ENCODE measurements around the gene CEP85. TPM values are rescaled to one million over a fixed set of nuclear protein-coding genes. Genes with fewer than 3 reads are reported as not detected.
A peak's percentile ranks its signal among the peaks of the same experiment; 100 is the strongest.

Gene CEP85
- total RNA-seq, 6 donors from 2014 or later = 10.1 to 16.8 (median 10.7) TPM

DNA sequence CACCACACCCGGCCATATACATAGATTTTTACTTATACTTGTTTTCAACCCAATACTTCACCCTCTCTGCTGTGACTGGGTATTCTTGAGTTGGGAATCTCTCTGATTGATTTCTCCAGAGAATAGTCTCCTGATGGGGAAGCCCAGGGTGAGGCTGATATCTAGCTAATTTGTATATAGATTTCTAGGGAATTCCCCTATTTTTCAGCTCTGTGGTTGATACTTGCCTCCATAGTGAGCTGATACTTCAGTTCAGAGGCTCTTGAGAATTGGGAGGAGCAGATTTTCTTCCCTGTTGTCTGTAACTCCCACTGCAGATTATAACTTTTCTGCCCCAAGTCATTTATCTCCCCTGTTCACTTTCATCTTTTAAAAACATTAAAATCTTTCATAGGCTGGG, 31.4 kb downstream of the CEP85 start:
- WGBS, 2 donors = 94 to 95% methylated on average over 1 of the region's 1 CpG
- H3K36me3 ChIP-seq = peaks cover 0 to 39% (median 19%) of the 10 kb centered on the region in 4 donors
- no peaks in the 10 kb centered on the region for H3K27me3 ChIP-seq
- no peaks in the 10 kb centered on the region for H3K4me1 ChIP-seq
- ATAC-seq (ENCODE audit: low FRiP score in 2 of 2) (no peak), DNase-seq (no peak)
- no peak overlapping the region for H3K4me3 ChIP-seq
- no peak overlapping the region for H3K27ac ChIP-seq
- TF ChIP-seq, protein P1, sequence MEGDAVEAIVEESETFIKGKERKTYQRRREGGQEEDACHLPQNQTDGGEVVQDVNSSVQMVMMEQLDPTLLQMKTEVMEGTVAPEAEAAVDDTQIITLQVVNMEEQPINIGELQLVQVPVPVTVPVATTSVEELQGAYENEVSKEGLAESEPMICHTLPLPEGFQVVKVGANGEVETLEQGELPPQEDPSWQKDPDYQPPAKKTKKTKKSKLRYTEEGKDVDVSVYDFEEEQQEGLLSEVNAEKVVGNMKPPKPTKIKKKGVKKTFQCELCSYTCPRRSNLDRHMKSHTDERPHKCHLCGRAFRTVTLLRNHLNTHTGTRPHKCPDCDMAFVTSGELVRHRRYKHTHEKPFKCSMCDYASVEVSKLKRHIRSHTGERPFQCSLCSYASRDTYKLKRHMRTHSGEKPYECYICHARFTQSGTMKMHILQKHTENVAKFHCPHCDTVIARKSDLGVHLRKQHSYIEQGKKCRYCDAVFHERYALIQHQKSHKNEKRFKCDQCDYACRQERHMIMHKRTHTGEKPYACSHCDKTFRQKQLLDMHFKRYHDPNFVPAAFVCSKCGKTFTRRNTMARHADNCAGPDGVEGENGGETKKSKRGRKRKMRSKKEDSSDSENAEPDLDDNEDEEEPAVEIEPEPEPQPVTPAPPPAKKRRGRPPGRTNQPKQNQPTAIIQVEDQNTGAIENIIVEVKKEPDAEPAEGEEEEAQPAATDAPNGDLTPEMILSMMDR (IDR thresholded peaks at IDR 0.05) = no peak
- TF ChIP-seq POLR2A (IDR thresholded peaks at IDR 0.05) = no peak
- H3K9me3 ChIP-seq = peaks cover 0 to 9% (median 3%) of the 10 kb centered on the region in 4 donors

DNA sequence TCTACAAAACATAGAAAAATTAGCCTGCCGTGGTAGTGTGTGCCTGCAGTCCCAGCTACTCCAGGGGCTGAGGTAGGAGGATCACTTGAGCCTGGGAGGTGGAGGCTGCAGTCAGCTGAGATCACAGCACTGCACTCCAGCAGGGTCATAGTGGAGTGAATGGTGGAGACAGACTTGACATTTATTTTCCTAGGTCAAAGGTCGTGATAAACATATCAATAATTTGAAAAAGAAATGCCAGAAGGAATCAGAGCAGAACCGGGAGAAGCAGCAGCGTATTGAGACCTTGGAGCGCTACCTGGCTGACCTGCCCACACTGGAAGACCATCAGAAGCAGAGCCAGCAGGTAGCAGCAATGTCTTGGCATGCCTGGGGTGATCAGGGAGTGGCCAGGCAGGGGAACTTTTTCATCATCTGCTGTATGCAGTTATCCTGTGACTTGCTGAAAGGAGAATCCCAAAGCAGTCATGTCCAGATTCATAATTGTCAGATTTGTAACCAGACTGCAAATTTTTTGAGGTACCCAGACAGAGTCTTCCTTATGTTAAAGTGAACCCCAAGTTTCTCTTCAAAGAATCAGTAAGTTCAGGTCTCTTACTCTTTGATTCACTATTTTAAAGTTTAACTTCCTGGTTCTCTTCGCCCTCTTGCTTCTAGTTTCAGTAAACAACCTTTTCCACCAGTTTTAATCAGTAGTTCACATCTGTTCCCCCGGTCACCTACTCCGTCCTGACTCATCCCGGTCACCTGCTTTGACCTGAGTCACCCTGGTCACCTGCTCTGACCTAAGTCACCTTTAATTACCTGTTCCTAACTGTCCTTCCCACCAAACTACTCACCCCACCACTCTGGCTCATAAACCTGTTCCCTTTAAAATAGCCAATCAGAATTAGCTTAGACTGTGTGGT, 34.5 kb downstream of the CEP85 start:
- H3K4me1 ChIP-seq = no peaks in the 10 kb centered on the region
- H3K4me3 ChIP-seq = no peak overlapping the region
- ATAC-seq (ENCODE audit: low FRiP score in 2 of 2) (no peak), DNase-seq (no peak)
- 95% methylated on average over 9 of the region's 9 CpGs for WGBS, 2 donors
- H3K27ac ChIP-seq = no peak overlapping the region
- H3K36me3 ChIP-seq = peaks cover 0 to 32% (median 16%) of the 10 kb centered on the region in 4 donors
- TF ChIP-seq POLR2AphosphoS5 (IDR thresholded peaks at IDR 0.05) (no peak), POLR2A (IDR thresholded peaks at IDR 0.05) (no peak)
- no peaks in the 10 kb centered on the region for H3K27me3 ChIP-seq
- peaks cover 0 to 9% (median 3%) of the 10 kb centered on the region in 4 donors for H3K9me3 ChIP-seq

DNA sequence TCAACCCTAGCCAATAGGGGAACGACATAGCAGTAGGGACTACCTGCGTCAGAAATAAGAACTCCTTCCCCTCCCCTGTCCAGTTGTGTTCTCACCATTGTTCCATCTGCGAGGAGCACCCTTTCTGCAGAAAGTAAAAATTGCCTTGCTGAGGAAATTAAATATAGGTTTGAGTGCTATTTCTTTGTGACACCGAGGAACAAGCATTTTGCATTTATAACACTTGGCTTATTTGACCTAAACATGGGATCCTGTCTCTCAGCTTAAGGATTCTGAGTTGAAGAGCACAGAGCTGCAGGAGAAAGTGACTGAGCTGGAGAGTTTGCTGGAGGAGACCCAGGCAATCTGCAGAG, 35.2 kb downstream of the CEP85 start:
- ATAC-seq (ENCODE audit: low FRiP score in 2 of 2) (no peak), DNase-seq (no peak)
- no peaks in the 10 kb centered on the region for H3K4me1 ChIP-seq
- WGBS, 2 donors = 95 to 100% methylated on average over 4 of the region's 4 CpGs
- H3K9me3 ChIP-seq = peaks cover 0 to 9% (median 3%) of the 10 kb centered on the region in 4 donors
- no peak overlapping the region for H3K27ac ChIP-seq
- H3K4me3 ChIP-seq = no peak overlapping the region
- H3K36me3 ChIP-seq = peaks cover 0 to 32% (median 16%) of the 10 kb centered on the region in 4 donors
- TF ChIP-seq EP300 (IDR thresholded peaks at IDR 0.05) = no peak
- no peak for TF ChIP-seq POLR2AphosphoS5 (IDR thresholded peaks at IDR 0.05)
- TF ChIP-seq, protein P1 (IDR thresholded peaks at IDR 0.05) = no peak
- no peak for TF ChIP-seq POLR2A (IDR thresholded peaks at IDR 0.05)
- no peaks in the 10 kb centered on the region for H3K27me3 ChIP-seq

DNA sequence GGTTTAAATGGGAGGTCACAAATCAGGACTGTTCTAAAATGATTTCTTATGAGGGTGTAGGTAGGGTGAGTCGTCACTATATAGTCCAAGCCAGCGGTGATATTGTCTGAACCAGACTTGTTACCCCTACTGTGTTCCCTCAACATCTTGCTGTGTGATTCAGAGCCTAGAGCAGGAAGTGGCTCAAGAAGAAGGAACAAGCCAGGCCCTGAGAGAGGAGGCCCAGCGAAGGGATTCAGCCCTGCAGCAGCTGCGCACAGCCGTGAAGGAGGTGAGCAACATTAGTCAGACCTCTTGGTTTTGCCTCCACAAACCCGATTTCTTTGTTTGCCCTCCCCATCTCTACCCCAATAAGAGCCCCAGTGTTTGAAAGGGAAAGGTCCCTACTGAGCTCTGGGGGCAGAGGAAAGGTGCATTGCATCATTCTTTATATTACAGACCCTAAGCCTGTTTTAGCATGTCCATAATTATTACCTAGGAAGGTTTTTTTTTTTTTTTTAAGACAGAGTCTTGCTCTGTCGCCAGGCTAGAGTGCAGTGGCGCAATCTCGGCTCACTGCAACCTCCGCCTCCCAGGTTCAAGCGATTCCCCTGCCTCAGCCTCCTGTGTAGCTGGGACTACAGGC, 40.9 kb downstream of the CEP85 start:
- H3K27ac ChIP-seq = peak overlapping the region; percentile 92 to 99 (median 98)
- H3K4me3 ChIP-seq = no peak overlapping the region
- ATAC-seq (ENCODE audit: low FRiP score in 2 of 2) = no peak
- no peaks in the 10 kb centered on the region for H3K9me3 ChIP-seq
- H3K27me3 ChIP-seq = no peaks in the 10 kb centered on the region
- 80 to 83% methylated on average over 11 of the region's 11 CpGs for WGBS, 2 donors
- peak in 1 of 2 donors; percentile 62 for DNase-seq
- peaks cover 0 to 15% (median 4%) of the 10 kb centered on the region in 4 donors for H3K36me3 ChIP-seq
- TF ChIP-seq EP300 (IDR thresholded peaks at IDR 0.05) = no peak
- TF ChIP-seq, protein P1 (IDR thresholded peaks at IDR 0.05) = no peak
- TF ChIP-seq POLR2AphosphoS5 (IDR thresholded peaks at IDR 0.05) = no peak
- no peak for TF ChIP-seq POLR2A (IDR thresholded peaks at IDR 0.05)
- H3K4me1 ChIP-seq = peaks cover 42 to 50% (median 47%) of the 10 kb centered on the region in 4 donors

Data from upper lobe of left lung (tissue), 6 donors.